Ovary (tissue), 3 donors: ENCODE measurements around the gene CD276.

Experiments
- CTCF ChIP-seq, 3 donors: fragments of 450-650 bp in 2 of 3; fragments of 200-600 bp in 1 of 3; IDR thresholded peaks; one replicate each; pipeline versions ENCODE4 v1.5.1 to v1.8.0; 2016 to 2022; ENCODE audit warnings: antibody characterized with exemption in 3 of 3, mild to moderate bottlenecking in 1 of 3
- POLR2A ChIP-seq: fragments of 450-650 bp; IDR thresholded peaks from one replicate; pipeline ENCODE4 v1.6.1; 2017; ENCODE audit warnings: antibody characterized with exemption, mild to moderate bottlenecking, moderate library complexity
- donor health status: DM: no; HTN: no; CAD: no.

GRCh38 chr15:73699249-73700040 is 15.3 kb downstream of the CD276 start:
- no peak for TF ChIP-seq POLR2A
- TF ChIP-seq CTCF (IDR thresholded peaks at IDR 0.05): no peak
